ENCODE data around the gene SLX9.

The SLX9 gene

GRCh38 chr21:44979687-44980561 lies 40.1 kb downstream of the SLX9 start:
- TF ChIP-seq FOXA1 (IDR thresholded peaks at IDR 0.05) = no peak
- TF ChIP-seq FOXM1 (IDR thresholded peaks at IDR 0.05; ENCODE audit: borderline replicate concordance) = no peak
- no peak for TF ChIP-seq SUZ12 (IDR thresholded peaks at IDR 0.05)
- no peak for TF ChIP-seq FOXK2 (IDR thresholded peaks at IDR 0.05)
- no peak for TF ChIP-seq L3MBTL2 (conservative IDR thresholded peaks at IDR 0.05)
- no peak for TF ChIP-seq ARNT (IDR thresholded peaks at IDR 0.05)
- TF ChIP-seq, protein P1, sequence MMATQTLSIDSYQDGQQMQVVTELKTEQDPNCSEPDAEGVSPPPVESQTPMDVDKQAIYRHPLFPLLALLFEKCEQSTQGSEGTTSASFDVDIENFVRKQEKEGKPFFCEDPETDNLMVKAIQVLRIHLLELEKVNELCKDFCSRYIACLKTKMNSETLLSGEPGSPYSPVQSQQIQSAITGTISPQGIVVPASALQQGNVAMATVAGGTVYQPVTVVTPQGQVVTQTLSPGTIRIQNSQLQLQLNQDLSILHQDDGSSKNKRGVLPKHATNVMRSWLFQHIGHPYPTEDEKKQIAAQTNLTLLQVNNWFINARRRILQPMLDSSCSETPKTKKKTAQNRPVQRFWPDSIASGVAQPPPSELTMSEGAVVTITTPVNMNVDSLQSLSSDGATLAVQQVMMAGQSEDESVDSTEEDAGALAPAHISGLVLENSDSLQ (IDR thresholded peaks at IDR 0.05) = no peak
- no peak for TF ChIP-seq SP1 (IDR thresholded peaks at IDR 0.05)
- TF ChIP-seq CTBP1 (IDR thresholded peaks at IDR 0.05; ENCODE audit: borderline replicate concordance) = no peak
- TF ChIP-seq HDGF (IDR thresholded peaks at IDR 0.05; ENCODE audit: borderline replicate concordance) = no peak
- TF ChIP-seq NFRKB (IDR thresholded peaks at IDR 0.05) = no peak
- ChIA-PET CTCF (interaction anchor here (0.9 kb wide), 1 partner anchor 157 kb away, joined by 3 read pairs; no protein-coding TSS in a partner anchor), POLR2A (no interaction called here)
- DNase-seq (ENCODE audit: extremely low spot score) = no peak

- ChIA-PET CTCF (no interaction called here), POLR2A (no interaction called here)
- DNase-seq (ENCODE audit: extremely low spot score) = no peak
- TF ChIP-seq HDGF (IDR thresholded peaks at IDR 0.05; ENCODE audit: borderline replicate concordance) (no peak), ELF4 (IDR thresholded peaks at IDR 0.05) (no peak), FOXM1 (IDR thresholded peaks at IDR 0.05; ENCODE audit: borderline replicate concordance) (no peak), BHLHE40 (IDR thresholded peaks at IDR 0.05; ENCODE audit: borderline replicate concordance) (no peak), FOXA1 (IDR thresholded peaks at IDR 0.05) (no peak), TARDBP (IDR thresholded peaks at IDR 0.05) (no peak), NFRKB (IDR thresholded peaks at IDR 0.05) (no peak), ZNF384 (IDR thresholded peaks at IDR 0.05) (no peak), SP1 (IDR thresholded peaks at IDR 0.05) (no peak), ARNT (IDR thresholded peaks at IDR 0.05) (no peak), LEF1 (IDR thresholded peaks at IDR 0.05; ENCODE audit: borderline replicate concordance) (no peak), FOXK2 (IDR thresholded peaks at IDR 0.05) (no peak), CTBP1 (IDR thresholded peaks at IDR 0.05; ENCODE audit: borderline replicate concordance) (no peak), SUZ12 (IDR thresholded peaks at IDR 0.05) (no peak), L3MBTL2 (conservative IDR thresholded peaks at IDR 0.05) (no peak)
- TF ChIP-seq, protein P1 (IDR thresholded peaks at IDR 0.05) = no peak
Measured at GRCh38 chr21:44980562-44981489, 41.0 kb downstream of the SLX9 start.

- TF ChIP-seq ARNT (IDR thresholded peaks at IDR 0.05) (no peak), FOXM1 (IDR thresholded peaks at IDR 0.05; ENCODE audit: borderline replicate concordance) (no peak), FOXA1 (IDR thresholded peaks at IDR 0.05) (no peak), BHLHE40 (IDR thresholded peaks at IDR 0.05; ENCODE audit: borderline replicate concordance) (no peak), LEF1 (IDR thresholded peaks at IDR 0.05; ENCODE audit: borderline replicate concordance) (no peak), HDGF (IDR thresholded peaks at IDR 0.05; ENCODE audit: borderline replicate concordance) (no peak), L3MBTL2 (conservative IDR thresholded peaks at IDR 0.05) (no peak)
- TF ChIP-seq, protein P1 (IDR thresholded peaks at IDR 0.05) = no peak
- no peak for DNase-seq (ENCODE audit: extremely low spot score)
- ChIA-PET CTCF (no interaction called here), POLR2A (no interaction called here)
Measured at GRCh38 chr21:44982558-44983250, 42.9 kb downstream of the SLX9 start.

DNA sequence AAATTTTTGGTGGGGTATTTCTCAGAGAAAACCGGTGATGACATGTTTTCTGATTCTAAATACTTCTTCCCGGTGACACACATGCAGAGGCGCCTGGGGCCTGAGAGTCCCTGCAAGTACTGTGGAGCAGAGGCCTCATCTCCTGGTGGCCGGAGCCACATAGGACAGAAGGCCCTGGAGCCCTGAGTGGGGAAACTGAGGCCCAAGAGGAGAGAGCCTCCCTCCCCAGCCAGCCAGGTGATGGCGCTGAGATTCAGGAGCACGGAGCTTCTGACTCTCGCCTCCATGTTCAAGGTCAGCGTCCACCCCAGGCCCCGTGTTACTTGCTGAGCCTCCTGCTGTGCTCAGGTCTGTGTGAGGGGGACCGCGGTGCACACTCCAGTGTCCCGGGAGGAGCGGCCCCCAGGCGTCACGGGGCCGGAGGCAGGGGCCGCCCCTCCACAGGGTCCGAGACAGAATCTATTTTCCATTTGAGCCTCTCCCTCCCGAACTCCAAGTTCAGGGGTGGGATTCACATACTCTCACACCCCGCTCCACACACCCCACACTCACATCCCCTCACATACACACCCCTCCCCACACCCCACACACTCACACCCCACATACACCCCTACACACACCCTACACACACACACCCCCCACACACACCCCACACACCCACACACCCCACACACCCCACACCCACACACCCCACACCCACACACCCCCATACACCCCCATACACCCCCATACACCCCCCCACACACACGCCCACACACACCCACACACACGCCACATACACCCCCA lies 43.8 kb downstream of the SLX9 start:
- TF ChIP-seq ARNT (IDR thresholded peaks at IDR 0.05) (no peak), ZNF384 (IDR thresholded peaks at IDR 0.05) (no peak), L3MBTL2 (conservative IDR thresholded peaks at IDR 0.05) (no peak), SUZ12 (IDR thresholded peaks at IDR 0.05) (no peak), HDGF (IDR thresholded peaks at IDR 0.05; ENCODE audit: borderline replicate concordance) (no peak), FOXM1 (IDR thresholded peaks at IDR 0.05; ENCODE audit: borderline replicate concordance) (no peak), ELF4 (IDR thresholded peaks at IDR 0.05) (no peak), FOXK2 (IDR thresholded peaks at IDR 0.05) (no peak), CTBP1 (IDR thresholded peaks at IDR 0.05; ENCODE audit: borderline replicate concordance) (no peak)
- TF ChIP-seq, protein P1 (IDR thresholded peaks at IDR 0.05) = no peak
- DNase-seq (ENCODE audit: extremely low spot score) = no peak
- POLR2A ChIA-PET = no interaction called here
- CTCF ChIA-PET = no interaction called here
